ENCODE results near the gene ZFP57.
"Not testable (repeated sequence)": the region's sequence is repeated elsewhere in the genome, so short reads cannot be mapped to it uniquely, and the experiment has no call there.

ZFP57 gene

DNA sequence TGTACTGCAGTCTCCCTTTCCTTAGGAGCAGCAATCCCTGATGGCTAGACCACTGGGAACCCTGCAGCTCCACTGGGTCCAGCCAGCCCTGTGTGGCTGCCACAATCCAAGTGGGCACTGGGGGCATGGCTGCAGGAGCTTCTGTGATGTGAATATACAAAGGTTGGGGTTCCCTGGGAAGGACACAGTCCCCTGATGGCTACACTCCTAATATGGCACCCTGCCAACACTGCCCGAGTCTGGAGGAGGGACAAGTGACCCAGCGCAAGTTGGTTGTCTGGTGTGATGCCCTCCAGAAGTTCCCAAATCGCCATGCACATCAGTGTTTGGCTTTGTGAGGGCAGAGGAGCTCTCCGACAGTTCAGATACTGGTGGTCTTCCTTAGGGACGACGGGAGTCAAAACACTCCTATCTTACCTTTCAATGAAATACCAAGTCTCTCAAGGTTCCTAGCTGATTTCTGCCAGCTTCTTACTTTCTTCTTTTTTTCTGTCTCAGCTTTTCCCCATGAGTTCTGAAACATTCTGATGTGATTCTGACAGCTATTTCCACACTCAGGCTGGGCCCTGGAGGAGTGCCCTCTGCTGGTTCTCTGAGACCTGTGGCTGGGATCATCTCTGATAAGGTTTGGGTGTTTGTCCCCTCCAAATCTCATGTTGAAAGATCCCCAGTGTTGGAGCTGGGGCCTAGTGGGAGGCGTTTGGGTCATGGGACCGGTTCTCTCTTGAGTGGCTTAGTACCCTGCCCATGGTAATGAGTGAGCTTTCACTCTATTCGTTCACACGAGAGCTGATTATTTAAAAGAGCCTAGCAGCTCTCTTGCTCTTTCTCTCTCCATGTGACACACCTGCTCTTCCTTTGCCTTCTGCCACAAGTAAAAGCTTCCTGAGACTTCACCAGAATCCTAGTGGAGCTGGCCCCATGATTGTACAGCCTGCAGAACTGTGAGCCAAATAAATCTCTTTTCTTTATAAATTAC is 15.5 kb upstream of the ZFP57 start:
- DNase-seq (ENCODE audit: low read depth in 2 of 2, low spot score in 1 of 2) = no peak

GRCh38 chr6:29694637-29695036 is 13.7 kb upstream of the ZFP57 start:
- DNase-seq (ENCODE audit: low read depth in 2 of 2, low spot score in 1 of 2) = no peak

DNA sequence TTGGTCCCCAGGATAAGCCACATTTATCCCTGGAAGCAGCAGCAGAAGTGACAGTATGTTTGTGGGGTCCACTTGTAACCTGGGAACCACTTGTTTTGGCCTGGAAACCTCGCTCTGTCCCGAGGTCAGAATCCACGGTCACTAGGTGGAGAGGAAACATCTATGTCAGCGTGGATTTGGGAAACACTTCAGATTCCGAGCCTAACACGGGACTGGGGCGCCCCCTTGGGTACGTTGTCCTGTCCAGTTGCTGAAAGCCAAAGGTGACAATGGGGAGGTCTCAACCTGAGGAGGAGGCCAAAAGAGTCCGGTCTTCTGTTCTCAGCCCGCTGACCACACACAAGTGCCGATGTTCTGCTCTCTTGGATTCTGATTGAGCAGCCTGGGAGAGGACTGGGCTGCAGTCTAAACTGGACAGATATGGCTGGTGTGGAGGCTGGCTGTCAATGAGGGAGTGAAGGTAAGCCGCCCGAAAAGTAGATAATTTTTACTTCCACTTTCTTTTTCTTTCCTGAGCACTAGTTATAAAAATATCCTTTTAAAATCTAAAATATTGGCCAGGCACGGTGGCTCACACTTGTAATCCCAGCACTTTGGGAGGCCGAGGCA is 4.9 kb upstream of the ZFP57 start:
- DNase-seq (ENCODE audit: low read depth in 2 of 2, low spot score in 1 of 2) = no peak

- no peak for DNase-seq (ENCODE audit: low read depth in 2 of 2, low spot score in 1 of 2)
Observed at GRCh38 chr6:29681811-29682210, 859 bp upstream of the ZFP57 start.

DNA sequence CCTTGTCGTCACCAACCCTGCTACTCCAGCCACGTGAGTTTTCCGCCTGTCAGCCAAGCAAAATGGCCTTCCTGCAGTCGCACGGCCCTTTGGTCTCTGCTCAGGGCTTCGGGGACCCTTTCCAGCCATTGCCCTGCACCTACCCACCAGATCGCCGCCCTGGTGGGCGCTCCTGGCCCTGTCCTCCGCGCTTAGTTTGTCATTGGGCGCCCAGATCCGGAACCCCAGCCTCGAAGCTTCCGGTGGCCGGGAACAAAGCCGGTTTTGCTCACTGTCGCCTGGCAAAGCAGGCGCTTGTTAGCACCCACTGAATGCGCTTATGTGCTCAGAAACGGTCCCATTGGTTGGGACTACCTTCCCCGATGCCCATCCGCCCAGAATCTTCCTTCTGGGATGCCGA is 536 bp downstream of the ZFP57 start:
- DNase-seq (ENCODE audit: low read depth in 2 of 2, low spot score in 1 of 2) = no peak

GRCh38 chr6:29679962-29680361 is 990 bp downstream of the ZFP57 start:
- DNase-seq (ENCODE audit: low read depth in 2 of 2, low spot score in 1 of 2) = no peak

DNA sequence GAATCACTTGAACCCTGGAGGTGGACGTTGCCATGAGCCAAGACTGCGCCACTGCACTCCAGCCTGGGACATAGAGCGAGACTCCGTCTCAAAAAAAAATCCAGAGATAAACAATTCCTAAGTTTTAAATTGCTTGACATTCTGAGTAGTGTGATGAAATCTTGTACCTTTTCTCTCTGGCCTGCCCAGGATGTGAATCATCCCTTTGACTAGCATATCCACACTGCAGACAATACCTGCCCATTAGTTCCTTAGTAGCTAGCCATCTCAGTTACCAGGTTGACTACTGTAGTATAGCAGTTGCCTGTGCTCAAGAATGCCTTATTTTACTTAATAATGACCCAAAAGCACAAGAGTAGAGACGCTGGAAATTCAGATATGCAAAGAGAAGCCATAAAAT is 2.8 kb downstream of the ZFP57 start:
- no peak for DNase-seq (ENCODE audit: low read depth in 2 of 2, low spot score in 1 of 2)

DNA sequence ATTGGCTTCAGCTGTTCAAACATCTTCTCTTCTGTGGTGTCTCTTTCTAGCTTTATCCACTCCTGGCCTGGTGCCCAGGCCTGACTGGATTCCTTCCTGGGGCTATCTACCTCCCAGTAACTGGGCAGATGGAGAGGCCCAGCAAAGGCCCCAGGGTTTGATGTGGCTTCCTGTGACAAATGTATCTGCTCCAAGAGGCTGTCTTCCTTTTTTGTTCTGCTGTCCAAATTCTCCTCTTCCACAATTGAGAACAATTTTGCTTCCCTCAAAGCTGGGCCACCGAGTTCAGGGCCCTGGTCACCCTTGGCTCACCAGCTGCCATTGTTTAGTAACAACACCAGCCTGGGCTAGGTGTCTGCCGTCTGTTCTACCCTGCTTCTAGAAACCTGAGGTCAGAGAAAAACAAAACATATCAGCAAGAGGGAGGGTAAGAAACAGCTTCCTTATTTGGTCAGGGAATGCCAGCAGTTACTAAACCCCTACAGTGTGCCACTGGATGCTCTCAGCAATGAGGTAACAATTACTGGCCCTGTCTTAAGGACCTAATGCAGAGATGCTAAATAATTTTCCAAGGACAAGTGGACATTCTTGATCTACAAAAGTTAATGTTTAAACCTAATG is 3.9 kb downstream of the ZFP57 start:
- no peak for DNase-seq (ENCODE audit: low read depth in 2 of 2, low spot score in 1 of 2)

- no peak for DNase-seq (ENCODE audit: low read depth in 2 of 2, low spot score in 1 of 2)
Observed at GRCh38 chr6:29675561-29675960, 5.4 kb downstream of the ZFP57 start.

DNA sequence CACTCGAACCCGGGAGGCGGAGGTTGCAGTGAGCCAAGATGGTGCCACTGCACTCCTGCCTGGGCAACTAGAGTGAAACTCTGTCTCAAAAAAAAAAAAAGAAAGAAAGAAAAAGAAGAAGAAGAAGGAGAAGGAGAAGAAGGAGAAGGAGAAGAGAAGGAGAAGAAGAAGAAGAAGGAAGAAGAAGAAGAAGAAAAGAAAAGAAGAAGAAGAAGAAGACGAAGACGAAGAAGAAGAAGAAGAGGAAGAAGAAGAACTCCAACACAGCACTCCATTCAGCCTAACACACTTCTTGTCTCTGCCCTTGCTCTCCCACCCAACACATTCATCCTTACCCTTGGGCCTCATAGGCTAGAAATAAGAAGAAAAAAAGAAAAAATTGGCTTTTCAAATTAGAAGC is 6.9 kb downstream of the ZFP57 start:
- DNase-seq (ENCODE audit: low read depth in 2 of 2, low spot score in 1 of 2) = no peak

DNA sequence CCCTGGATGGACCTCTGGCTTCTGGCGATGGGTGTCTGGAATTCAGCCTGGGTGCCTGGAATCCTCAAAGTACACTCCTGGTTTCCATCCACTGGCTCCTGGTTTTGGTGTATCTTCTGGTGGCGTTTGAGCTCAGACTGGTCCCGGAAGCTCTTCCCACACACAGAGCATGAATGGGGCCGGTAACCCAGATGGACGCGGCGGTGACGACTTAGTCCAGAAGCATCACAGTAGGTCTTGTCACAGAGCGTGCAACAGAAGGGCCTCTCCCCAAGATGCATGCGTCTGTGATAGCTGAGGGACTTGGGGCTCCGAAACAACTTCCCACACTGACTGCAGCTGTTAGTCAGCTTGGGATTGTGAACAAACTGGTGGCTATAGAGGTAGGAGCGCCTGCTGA is 7.8 kb downstream of the ZFP57 start:
- DNase-seq (ENCODE audit: low read depth in 2 of 2, low spot score in 1 of 2) = no peak

DNA sequence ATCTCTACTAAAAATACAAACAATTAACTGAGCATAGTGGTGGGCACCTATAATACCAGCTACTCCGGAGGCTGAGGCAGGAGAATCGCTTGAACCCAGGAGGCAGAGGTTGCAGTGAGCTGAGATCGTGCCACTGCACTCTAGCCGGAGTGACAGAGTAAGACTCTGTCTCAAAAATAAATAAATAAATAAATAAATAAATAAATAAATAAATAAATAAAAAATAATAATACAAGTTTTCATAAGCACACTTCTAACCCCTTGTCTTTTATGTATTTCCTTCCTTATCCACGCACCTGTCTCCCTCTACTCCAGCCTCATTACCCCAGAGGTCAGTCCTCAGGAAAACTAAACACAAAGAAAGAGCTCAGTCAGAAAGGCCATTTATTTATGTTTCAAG is 8.8 kb downstream of the ZFP57 start:
- DNase-seq (ENCODE audit: low read depth in 2 of 2, low spot score in 1 of 2) = not testable (repeated sequence)

GRCh38 chr6:29671026-29671425 is 9.9 kb downstream of the ZFP57 start:
- no peak for DNase-seq (ENCODE audit: low read depth in 2 of 2, low spot score in 1 of 2)

GRCh38 chr6:29667158-29667557 is 13.8 kb downstream of the ZFP57 start:
- no peak for DNase-seq (ENCODE audit: low read depth in 2 of 2, low spot score in 1 of 2)

DNA sequence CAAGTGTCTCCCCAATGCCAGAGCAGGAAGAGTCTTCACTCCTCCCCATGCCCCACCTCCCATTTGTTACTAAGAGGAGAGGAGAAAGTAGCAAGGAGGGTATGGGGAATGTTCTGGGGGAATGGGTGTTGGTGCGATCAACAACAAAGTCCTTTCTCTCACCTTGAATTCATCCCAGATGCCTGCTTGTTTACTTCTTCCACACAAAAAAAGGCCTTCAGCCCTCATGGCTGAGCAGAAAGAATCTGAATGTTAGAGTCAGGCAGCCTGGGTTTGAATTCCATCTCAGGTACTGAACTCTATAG is 14.2 kb downstream of the ZFP57 start:
- DNase-seq (ENCODE audit: low read depth in 2 of 2, low spot score in 1 of 2) = no peak

DNA sequence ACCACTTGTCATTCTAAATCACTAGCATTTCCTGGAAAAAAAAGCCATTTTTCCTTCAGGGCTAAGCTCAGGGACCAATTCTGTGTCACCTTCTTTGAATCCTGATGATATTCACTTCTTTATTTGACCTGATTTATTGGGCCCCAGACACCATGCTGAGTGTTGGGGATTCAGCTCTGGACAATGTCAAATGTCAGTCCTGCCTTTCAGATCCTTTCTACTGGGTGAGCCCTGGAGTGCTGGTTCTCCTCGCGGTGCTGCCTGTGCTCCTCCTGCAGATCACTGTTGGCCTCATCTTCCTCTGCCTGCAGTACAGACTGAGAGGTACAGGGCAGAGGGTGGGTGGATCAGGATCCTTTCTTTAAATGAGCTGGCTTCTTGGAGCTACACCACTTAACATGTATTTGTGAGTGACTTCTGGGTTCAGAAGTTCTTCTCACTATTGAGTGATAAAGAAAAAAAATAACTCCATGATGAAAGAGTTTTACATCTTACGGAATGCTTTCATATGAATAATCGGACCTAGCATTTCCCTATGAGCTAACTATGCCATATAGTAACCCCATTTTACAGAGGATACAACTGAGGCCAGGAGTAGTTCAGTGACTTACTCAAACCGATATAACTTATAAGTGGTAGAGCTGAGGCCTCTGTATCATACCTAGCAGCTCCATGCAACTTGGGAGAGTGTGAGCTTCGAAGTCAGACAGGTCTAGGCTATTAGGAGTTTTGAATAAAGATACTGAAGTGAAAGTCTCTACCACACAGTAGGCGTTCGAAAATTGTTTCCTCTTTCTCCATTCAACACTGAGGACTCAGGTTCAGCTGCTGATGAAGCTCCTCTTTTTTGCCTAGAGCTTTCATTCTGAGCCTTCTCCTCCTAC is 14.8 kb downstream of the ZFP57 start:
- no peak for DNase-seq (ENCODE audit: low read depth in 2 of 2, low spot score in 1 of 2)

DNA sequence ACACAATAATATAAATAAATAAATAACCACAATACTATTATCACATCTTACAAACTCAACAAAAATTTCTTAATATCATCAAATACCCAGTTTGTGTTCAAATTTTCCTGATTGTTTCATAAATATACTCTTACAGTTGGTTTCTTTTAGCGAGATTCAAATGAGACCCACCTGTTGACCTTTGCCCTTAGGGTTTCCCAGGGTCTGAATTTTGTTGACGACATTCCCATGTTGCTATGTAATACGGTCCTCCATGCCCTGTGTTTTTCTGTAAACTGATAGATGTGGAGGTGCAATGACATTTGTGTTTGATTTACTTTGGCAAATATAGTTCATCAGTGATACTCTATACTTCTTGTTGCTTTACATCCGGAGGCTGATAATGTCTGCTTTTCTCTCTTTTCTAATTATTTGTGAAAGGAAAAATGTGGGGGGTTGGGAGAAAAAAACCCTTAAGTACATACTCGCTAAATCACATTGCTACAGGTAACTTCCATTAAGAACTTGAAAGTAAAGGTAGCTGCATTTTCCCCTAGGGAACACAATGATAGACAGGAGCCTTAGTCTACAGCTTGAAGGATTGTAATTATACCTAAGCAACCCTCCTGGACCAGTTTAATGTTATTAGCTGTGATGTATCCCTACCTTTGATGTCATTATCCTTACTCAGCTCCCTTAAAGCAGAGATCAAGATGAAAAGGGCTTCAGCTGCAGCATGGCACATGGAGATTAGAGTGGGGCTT is 17.5 kb downstream of the ZFP57 start:
- no peak for DNase-seq (ENCODE audit: low read depth in 2 of 2, low spot score in 1 of 2)

DNA sequence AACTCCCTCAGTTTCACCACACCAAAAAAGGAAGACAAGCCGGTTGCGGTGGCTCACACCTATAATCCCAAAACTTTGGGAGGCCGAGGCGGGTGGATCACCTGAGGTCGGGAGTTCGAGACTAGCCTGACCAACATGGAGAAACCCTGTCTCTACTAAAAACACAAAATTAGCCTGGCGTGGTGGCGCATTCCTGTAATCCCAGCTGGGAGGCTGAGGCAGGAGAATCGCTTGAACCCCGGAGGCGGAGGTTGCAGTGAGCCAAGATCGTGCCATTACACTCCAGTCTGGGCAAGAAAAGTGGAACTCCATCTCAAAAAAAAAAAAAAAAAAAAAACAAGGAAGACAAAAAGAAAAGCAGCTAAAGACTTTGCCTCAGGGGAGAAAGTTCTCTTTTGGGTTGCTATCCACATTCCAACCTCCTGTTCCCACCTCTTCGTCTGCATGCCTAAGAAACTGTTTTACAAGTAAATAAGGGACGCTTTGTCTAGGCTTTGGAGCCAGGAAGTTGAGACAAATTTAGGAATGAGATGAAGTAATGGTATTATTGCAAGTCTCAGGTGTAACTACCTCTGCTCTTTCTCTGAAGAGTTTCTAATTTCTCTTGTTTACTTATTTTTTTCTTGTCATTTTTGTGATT is 19.3 kb downstream of the ZFP57 start:
- DNase-seq (ENCODE audit: low read depth in 2 of 2, low spot score in 1 of 2) = not testable (repeated sequence)

- DNase-seq (ENCODE audit: low read depth in 2 of 2, low spot score in 1 of 2) = no peak
Observed at GRCh38 chr6:29661071-29661470, 19.9 kb downstream of the ZFP57 start.

DNA sequence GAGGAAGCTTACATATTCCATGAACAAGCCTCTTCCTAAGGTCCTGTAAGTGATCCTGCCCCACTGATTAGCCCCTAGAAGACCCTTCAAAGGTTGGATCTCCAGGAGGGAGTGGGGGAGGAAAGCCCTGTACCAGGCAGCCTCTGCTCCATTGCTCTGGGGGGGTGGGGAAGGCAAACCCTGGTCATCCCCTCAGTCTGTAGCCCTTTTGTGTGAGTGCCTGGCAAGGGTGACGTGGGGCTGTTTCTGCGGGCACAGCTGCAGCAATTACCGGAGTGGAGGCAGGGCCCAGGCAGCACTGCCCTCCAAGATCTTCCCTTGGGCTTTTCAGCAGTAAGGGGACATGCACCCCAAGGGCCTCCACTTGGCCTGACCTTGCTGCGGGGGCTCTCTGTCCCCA is 24.2 kb downstream of the ZFP57 start, which contains the start of gene MOG:
TSS of gene MOG (plus strand) at position 295 of the 400 bp plus-strand sequence. CDS start 118 bp downstream, outside the sequence.
- no peak for DNase-seq (ENCODE audit: low read depth in 2 of 2, low spot score in 1 of 2)
